ENCODE data around the gene KCNT1.

KCNT1 gene

DNA sequence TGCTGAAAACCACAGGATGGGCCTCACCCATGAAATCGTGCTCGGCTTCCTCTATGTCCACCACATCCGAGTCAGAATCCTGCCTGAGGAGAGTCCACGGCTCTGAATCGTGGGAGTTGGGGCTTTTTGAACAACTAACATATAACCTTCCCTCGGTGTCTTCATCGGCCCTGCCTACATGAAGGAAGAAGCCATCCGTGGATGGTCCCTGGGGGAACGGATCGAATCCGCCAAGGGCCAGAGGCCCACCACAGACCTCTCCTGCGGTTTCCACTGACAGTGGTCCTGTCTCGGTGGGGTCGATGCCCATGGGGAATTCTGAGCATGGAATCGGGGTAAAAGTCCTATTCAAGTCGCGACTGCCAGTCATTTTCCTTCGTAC, 120.4 kb downstream of the KCNT1 start:
- DNase-seq (ENCODE audit: low spot score) = no peak

DNA sequence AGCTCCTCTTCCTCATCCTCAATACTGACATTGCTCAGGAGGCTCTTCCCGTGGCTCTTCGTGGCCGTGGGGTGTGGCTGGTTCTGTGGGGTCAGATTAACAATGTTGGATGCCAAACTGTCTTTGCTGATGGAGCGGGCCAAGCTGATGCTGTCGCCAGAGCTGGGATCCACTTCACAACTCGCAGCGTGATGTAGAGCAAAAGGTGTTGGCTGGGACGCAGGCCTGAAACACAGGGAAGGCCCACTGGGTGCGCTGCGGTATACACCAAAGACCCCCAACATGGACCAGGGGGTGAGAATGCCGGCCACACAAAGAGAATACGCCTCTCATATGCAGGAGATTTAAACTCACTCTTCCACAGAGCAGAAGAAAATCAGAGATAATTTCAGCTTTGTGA, 121.1 kb downstream of the KCNT1 start:
- no peak for DNase-seq (ENCODE audit: low spot score)

DNA sequence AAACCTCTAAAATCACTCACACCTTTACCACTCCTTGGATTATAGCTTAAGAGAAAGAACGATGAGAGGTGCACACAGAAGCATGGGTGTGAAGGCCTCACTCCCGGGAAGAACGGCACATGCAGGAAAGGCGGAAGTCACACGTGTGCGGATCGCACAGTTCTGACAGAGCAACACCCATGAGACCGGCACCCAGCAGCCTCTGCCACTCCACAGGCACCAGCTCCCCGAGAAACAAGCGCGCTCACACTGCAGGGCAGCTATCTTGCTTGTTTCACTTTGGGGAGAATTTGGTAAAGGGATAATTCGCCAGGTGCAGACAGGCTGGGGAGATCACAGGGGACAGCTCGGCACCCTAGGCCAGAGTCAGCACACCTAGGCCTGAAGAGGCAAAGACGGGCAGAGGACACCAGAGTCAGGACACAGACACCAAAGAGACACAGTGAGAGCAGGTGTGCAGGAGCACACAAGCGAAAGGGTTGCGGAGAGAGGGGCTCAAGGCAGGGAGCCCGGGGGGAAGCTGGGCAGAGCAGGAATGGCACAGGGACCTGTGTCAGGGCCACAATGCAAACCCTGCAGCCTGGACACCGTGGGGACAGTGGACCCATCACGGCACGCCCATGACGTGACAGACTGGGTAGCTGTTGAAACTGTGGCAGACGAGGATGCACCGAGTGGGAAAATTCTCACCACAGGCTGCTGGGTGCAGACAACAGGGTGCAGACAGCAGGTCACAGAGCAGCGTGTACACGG, 123.6 kb downstream of the KCNT1 start:
- DNase-seq (ENCODE audit: low spot score) = no peak

DNA sequence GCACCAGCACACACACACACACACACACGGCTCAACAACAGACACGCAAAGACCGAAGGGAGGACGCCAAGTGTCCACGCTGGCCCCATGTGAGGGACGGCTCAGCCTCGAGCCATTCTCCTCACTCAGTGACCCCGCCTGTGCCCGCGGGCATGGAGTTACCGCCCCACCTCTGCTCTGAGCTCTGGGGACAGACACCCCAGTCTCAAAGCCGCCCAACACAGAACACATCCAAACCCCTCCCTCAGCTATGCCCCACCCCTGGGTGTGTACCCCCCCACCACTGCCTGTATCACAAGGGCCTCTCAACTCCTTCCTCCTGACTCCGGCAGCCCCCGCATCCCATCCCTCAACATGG, 124.2 kb downstream of the KCNT1 start:
- no peak for DNase-seq (ENCODE audit: low spot score)

DNA sequence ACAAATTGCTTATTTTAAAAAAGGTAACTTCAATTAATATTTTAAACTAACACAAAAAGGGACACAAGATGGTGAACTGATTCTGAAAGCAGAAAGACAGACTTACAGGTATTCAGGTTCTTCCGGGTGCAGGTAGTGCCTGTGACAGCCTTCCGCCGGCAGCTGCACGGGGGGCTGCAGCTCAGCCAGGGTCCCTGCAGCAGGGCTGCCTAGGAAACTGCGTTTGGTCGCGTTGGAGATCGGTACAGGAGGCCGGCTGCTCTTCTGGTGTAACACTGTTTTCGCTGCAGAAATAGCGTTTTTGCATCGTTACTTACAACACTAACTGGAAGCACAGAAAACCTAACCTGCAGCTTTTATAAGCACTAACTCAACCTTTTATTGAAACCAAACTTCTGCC, 125.3 kb downstream of the KCNT1 start:
- no peak for DNase-seq (ENCODE audit: low spot score)

DNA sequence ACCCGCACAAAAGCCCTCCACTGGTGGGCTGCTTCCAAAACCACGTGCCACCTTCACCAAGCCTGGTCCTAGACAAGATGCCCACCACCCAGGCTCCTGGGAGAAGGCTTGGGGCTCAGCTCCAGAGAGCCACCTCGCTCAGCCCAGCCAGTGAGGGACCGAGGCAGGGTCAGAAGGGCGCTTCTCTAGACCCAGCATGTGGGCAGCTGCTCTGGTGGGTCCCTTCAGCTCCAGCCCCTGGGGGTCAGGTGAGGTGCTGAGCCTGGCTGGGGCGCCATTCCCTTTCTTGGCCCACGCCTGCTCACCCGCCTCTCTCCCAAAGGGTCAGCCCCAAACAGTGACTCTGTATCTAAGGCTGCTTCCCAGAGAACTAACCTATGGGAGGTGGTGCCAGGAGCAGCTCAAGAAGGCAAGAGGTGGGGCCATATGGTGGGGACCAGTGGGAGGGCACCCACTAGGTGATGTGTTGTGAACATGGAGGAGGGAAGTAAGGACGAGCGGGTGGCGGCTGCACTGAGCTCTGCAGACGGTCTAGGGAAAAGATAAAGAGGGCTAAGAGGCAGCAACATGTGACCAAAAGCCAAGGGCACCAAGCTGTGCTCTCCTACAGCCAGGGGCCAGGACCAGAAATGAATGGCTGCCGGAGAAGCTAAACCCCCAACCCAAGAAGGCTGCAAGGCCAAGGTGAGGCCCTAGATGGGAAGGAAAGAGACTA, 126.0 kb downstream of the KCNT1 start:
- no peak for DNase-seq (ENCODE audit: low spot score)

DNA sequence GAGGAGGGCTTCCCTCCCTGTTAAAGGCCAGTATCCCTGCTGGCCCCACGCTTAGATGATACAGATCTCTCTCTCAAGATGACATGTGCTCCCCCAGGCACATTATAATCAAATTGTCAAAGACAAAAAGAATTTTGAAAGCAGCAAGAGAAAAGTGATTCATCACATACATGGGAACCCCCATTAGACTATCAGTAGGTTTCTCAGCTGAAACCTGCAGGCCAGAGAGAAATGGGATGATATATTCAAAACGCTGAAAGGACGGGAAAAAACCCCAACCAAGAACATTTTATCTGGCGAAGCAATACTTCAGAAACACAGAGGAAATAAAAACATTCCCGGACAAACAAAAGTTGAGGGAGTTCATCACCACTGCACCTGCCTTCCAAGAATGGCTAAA, 126.7 kb downstream of the KCNT1 start:
- DNase-seq (ENCODE audit: low spot score) = no peak

DNA sequence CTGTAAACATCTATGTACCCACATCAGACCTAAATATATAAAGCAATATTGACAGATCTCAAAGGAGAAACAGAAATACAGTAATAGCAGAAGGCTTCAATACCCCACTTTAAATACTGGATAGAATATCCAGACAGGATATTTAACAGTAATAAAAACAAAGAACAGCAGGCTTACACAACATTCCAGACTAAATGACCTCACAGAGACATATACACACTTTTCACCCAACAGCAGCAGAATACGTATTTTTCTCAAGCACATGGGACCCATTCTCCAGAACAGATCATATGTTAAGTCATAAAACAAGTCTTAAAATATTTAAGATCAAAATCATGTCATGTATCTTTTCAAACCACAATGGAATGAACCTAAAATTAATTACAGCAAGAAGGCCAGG, 128.5 kb downstream of the KCNT1 start:
- no peak for DNase-seq (ENCODE audit: low spot score)

DNA sequence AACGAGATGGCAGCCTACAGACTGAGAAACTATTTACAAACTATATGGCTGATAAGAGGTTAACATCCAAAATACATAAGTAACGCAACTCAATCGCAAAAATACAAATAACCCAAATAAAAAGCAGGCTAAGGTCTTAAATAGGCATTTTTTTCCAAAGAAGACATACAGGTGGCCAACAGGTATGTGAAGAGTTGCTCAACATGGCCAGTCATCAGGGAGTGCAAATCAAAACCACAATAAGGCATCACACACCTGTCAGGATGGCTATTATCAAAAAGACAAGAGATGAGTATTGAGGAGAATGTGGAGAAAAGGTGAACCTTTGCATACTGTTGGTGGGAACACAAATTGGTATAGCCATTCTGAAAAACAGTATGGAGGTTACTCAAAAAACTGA, 131.9 kb downstream of the KCNT1 start:
- no peak for DNase-seq (ENCODE audit: low spot score)

DNA sequence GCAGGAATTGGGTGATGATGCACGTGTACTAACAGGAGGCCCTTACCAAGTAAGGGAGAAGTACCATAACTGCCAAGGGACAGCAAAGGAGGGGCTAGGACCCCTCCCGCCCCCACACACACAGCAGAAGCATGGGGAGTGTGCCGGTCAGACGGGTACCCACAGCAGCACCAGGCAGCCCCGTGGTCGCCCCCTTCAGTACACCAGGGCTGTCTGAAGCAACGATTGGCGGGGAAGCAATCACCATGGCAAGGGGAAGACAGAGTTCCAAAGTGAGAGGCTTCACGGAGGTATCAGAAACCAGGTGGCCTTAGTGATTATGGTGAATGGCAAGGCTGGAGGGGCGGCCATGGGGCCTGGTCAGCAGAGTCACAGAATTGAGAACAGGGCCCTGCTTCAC, 133.1 kb downstream of the KCNT1 start:
- DNase-seq (ENCODE audit: low spot score) = no peak

DNA sequence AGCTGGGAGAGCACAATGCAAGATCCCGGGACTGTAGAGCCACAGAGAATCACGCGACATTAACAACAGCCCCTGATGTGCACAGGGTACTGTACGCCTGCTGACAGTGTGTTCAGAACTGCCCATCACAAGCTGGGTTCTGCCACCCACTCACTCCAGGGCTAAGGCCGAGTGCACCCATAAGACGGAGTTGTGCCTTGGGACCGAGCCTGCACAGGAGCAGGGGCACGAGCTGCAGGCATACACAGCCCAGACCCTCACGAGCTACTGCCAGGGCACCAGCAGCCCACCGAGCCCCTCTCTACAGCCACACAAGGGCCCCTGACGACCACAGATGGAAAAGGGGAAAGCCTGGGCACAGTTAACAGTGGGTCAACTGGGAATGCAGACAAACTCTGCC, 137.5 kb downstream of the KCNT1 start:
- DNase-seq (ENCODE audit: low spot score) = no peak

DNA sequence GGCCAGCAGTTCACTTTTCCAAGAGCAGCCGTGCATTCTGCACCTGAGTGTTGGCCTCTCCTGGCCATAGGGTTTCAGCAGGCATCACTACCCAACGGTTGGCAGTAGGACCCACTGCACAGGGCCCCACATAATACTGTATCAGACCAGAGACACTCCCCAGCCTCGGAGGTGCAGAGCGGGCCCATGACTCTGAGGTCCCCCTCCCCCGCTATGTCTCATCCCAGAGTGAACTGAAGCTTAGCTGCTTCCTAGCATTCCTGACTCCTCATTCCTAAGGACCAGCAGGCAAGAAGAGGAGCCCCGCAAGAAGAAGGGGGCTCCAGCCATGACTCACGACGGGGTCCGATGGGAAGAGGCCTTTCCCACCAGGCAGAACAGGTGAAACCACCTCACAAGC, 138.1 kb downstream of the KCNT1 start:
- DNase-seq (ENCODE audit: low spot score) = no peak

DNA sequence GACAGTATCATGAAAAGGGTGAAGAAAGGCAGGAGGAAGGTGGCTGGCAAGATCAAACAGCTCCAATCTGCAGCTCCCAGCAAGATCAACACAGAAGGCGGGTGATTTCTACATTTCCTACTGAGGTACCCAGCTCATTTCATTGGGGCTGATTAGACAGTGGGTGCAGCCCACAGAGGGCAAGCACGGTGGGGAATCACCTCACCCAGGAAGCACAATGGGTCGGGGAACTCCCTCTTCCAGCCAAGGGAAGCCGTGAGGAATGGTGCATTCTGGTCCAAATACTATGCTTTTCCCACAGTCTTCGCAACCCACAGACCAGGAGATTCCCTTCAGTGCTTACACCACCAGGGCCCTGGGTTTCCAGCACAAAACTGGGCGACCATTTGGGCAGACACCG, 138.6 kb downstream of the KCNT1 start:
- no peak for DNase-seq (ENCODE audit: low spot score)

Measured in AG08395 (cell line).